Activated naive CD8-positive, alpha-beta T cell treated with anti-CD3 and anti-CD28 coated beads, Interleukin-2, amount 50 U/mL, for 16 hours (primary cell): ENCODE results near the gene CISH.

ENCODE experiments used
- DNase-seq: peaks from one replicate; pipeline ENCODE4 v3.0.0-alpha.2; 2020; ENCODE audit warnings: low read depth, low spot score

The CISH gene

GRCh38 chr3:50572158-50572557 lies 39.4 kb downstream of the CISH start:
- peak; percentile 68 for DNase-seq

- no peak for DNase-seq
These were observed 40.1 kb downstream of the CISH start for GRCh38 chr3:50571486-50571885.

- DNase-seq: no peak
These were observed 40.9 kb downstream of the CISH start for GRCh38 chr3:50570508-50571279.

- peak; percentile 91 for DNase-seq
These were observed 42.4 kb downstream of the CISH start, which contains the start of gene HEMK1 for GRCh38 chr3:50568947-50569749. Gene HEMK1 (plus strand): TSS chr3:50569522. CDS start chr3:50571105, 1,583 bp downstream.

GRCh38 chr3:50567386-50568167 lies 44.0 kb downstream of the CISH start, which contains the start of gene C3orf18:
Gene C3orf18 (minus strand): TSS chr3:50567747. CDS start chr3:50565699, 2,048 bp downstream.
- peak; percentile 89 for DNase-seq

- DNase-seq: no peak
These were observed 44.6 kb downstream of the CISH start for GRCh38 chr3:50567011-50567385.

- DNase-seq: no peak
These were observed 47.3 kb downstream of the CISH start for GRCh38 chr3:50564321-50564720.

GRCh38 chr3:50563867-50564266 lies 47.7 kb downstream of the CISH start:
- no peak for DNase-seq

- DNase-seq: no peak
These were observed 48.7 kb downstream of the CISH start for GRCh38 chr3:50562861-50563260.

GRCh38 chr3:50559702-50560101 lies 51.9 kb downstream of the CISH start:
- no peak for DNase-seq

- no peak for DNase-seq
These were observed 53.7 kb downstream of the CISH start for GRCh38 chr3:50557915-50558314.

GRCh38 chr3:50557106-50557505 lies 54.5 kb downstream of the CISH start:
- no peak for DNase-seq
